PC-9 (cell line): ENCODE results near the gene AOAH. TPM values are rescaled to one million over a fixed set of nuclear protein-coding genes. Genes with fewer than 3 reads are reported as not detected.
"Not testable (repeated sequence)": the region's sequence is repeated elsewhere in the genome, so short reads cannot be mapped to it uniquely, and the experiment has no call there.

Experiments used
- BruUV-seq: library from RNA; stranded (reverse); fragments of 400-500 nt; replicated peaks from 2 replicates; lab custom pipeline; 2021; lab: Mats Ljungman, UMichigan
- CTCF ChIA-PET: fragments of 300-600 bp; sonication (Branson Sonifier 250); formaldehyde crosslinking; loops from one replicate; lab custom pipeline; 2022; ENCODE audit warnings: antibody characterized with exemption; lab: Charles Lee
- POLR2A ChIA-PET: fragments of 300-600 bp; sonication (Branson Sonifier 250); formaldehyde crosslinking; loops from one replicate; lab custom pipeline; 2022; ENCODE audit warnings: antibody characterized with exemption; ENCODE audit not compliant: unreplicated experiment; lab: Charles Lee
- DNase-seq, 2 experiments: peaks; one replicate each; pipeline versions ENCODE4 v3.0.0 to v3.0.0-alpha.2; 2015 to 2022; ENCODE audit warnings: mixed read lengths in 1 of 2
- H2AFZ ChIP-seq: fragments of 200-600 bp; sonication (generic); 2 replicates; pipeline ENCODE4 v1.8.1; 2017; ENCODE audit warnings: antibody characterized with exemption
- H3F3A ChIP-seq: fragments of 200-600 bp; sonication (generic); 2 replicates; pipeline ENCODE4 v1.8.1; 2017; ENCODE audit warnings: antibody characterized with exemption, mild to moderate bottlenecking, low read depth; ENCODE audit not compliant: insufficient read depth
- H3K27ac ChIP-seq: fragments of 200-600 bp; sonication (generic); 2 replicates; pipeline ENCODE4 v1.6.1; 2016; ENCODE audit warnings: mixed run types
- H3K27me3 ChIP-seq: fragments of 200-600 bp; sonication (generic); 2 replicates; pipeline ENCODE4 v1.6.1; 2016; ENCODE audit warnings: low read depth, mixed run types; ENCODE audit not compliant: insufficient read depth
- H3K36me3 ChIP-seq: fragments of 200-600 bp; sonication (generic); 2 replicates; pipeline ENCODE4 v1.6.1; 2016; ENCODE audit warnings: low read depth, mixed run types
- H3K4me1 ChIP-seq: fragments of 200-600 bp; sonication (generic); replicated peaks from 2 replicates; pipeline ENCODE4 v1.6.1; 2016; ENCODE audit warnings: mixed run types; ENCODE audit not compliant: insufficient read depth
- H3K4me2 ChIP-seq: fragments of 200-600 bp; sonication (generic); 2 replicates; pipeline ENCODE4 v1.6.1; 2017; ENCODE audit warnings: mixed run types
- H3K4me3 ChIP-seq: fragments of 200-600 bp; sonication (generic); 2 replicates; pipeline ENCODE4 v1.6.1; 2016; ENCODE audit warnings: mixed run types
- H3K79me2 ChIP-seq: fragments of 200-600 bp; sonication (generic); 2 replicates; pipeline ENCODE4 v1.6.1; 2017; ENCODE audit warnings: low read depth, mixed run types
- H3K9me2 ChIP-seq: fragments of 200-600 bp; sonication (generic); 2 replicates; pipeline ENCODE4 v1.8.1; 2017; ENCODE audit warnings: mild to moderate bottlenecking; ENCODE audit not compliant: insufficient read depth
- H3K9me3 ChIP-seq: fragments of 200-600 bp; sonication (generic); 2 replicates; pipeline ENCODE4 v1.8.1; 2016; ENCODE audit warnings: low read depth; ENCODE audit not compliant: insufficient read depth
- H4K20me1 ChIP-seq: fragments of 200-600 bp; sonication (generic); 2 replicates; pipeline ENCODE4 v1.8.1; 2017; ENCODE audit not compliant: insufficient read depth
- EZH2 ChIP-seq: fragments of 200-600 bp; sonication (generic); IDR thresholded peaks from 2 replicates; pipeline ENCODE4 v1.8.0; 2017; ENCODE audit warnings: antibody characterized with exemption, low read depth
- intact Hi-C: fragments of 100-400 bp; cut with micrococcal nuclease; formaldehyde crosslinking; loops from one replicate; pipeline ENCODE4 v1.10.0; 2022; ENCODE audit not compliant: unreplicated experiment
- total RNA-seq: library from RNA; stranded (reverse); gene quantifications from 2 replicates; pipeline ENCODE4 v1.2.3, GENCODE V29; 2021
- TF ChIP-seq, protein P1 (sequence below): fragments of 200-600 bp; sonication (generic); conservative IDR thresholded peaks from 2 replicates; pipeline ENCODE4 v1.6.1; 2017; ENCODE audit warnings: mixed run types, antibody characterized with exemption, mild to moderate bottlenecking, moderate library complexity

AOAH gene
- total RNA-seq, 1 experiment from 2014 or later, result not detected

GRCh38 chr7:36506130-36506798 is 218.0 kb downstream of the AOAH start:
- no peaks in the 10 kb centered on the region for H3K9me2 ChIP-seq
- no TSS peak for BruUV-seq
- H3K36me3 ChIP-seq, result no peaks in the 10 kb centered on the region
- TF ChIP-seq, protein P1, sequence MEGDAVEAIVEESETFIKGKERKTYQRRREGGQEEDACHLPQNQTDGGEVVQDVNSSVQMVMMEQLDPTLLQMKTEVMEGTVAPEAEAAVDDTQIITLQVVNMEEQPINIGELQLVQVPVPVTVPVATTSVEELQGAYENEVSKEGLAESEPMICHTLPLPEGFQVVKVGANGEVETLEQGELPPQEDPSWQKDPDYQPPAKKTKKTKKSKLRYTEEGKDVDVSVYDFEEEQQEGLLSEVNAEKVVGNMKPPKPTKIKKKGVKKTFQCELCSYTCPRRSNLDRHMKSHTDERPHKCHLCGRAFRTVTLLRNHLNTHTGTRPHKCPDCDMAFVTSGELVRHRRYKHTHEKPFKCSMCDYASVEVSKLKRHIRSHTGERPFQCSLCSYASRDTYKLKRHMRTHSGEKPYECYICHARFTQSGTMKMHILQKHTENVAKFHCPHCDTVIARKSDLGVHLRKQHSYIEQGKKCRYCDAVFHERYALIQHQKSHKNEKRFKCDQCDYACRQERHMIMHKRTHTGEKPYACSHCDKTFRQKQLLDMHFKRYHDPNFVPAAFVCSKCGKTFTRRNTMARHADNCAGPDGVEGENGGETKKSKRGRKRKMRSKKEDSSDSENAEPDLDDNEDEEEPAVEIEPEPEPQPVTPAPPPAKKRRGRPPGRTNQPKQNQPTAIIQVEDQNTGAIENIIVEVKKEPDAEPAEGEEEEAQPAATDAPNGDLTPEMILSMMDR, result no peak
- TF ChIP-seq EZH2, result no peak
- ChIA-PET POLR2A (no interaction called here), CTCF (no interaction called here)
- no peak overlapping the region for H2AFZ ChIP-seq
- peaks cover 89% of the 10 kb centered on the region for H3K27me3 ChIP-seq
- no peaks in the 10 kb centered on the region for H3K79me2 ChIP-seq
- H3K4me1 ChIP-seq, result no peaks in the 10 kb centered on the region
- H3K27ac ChIP-seq, result no peak overlapping the region
- intact Hi-C loops, result no loop called here
- H3F3A ChIP-seq, result no peaks in the 10 kb centered on the region
- no peaks in the 10 kb centered on the region for H3K9me3 ChIP-seq
- DNase-seq, result peak in 1 of 2 experiments; percentile 22
- no peaks in the 10 kb centered on the region for H4K20me1 ChIP-seq
- H3K4me3 ChIP-seq, result no peak overlapping the region
- H3K4me2 ChIP-seq, result no peak overlapping the region

- H3K9me2 ChIP-seq, H3K9me3 ChIP-seq, H3K79me2 ChIP-seq, POLR2A ChIA-PET, H3K4me2 ChIP-seq, DNase-seq, H3K36me3 ChIP-seq, H3K4me3 ChIP-seq, H3K4me1 ChIP-seq, H4K20me1 ChIP-seq, BruUV-seq, H3K27ac ChIP-seq, H3F3A ChIP-seq, CTCF ChIA-PET, intact Hi-C loops, H2AFZ ChIP-seq: not testable (repeated sequence)
- H3K27me3 ChIP-seq, result peaks cover 90% of the 10 kb centered on the region
These were observed 219.7 kb downstream of the AOAH start for GRCh38 chr7:36504617-36505016.

DNA sequence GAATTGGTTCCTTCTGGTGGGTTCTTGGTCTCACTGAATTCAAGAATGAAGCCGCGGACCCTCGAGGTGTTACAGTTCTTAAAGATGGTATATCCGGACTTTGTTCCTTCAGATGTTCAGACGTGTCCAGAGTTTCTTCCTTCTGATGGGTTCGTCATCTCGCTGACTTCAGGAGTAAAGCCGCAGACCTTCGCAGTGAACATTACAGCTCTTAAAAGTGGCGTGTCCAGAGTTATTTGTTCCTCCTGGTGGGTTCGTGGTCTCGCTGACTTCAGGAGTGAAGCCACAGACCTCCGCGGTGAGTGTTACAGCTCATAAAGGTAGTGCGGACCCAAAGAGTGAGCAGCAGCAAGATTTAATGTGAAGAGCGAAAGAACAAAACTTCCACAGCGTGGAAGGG is 220.1 kb downstream of the AOAH start:
- H3K9me3 ChIP-seq, H3K4me3 ChIP-seq, H3F3A ChIP-seq, intact Hi-C loops, POLR2A ChIA-PET, H3K4me1 ChIP-seq, CTCF ChIA-PET, H3K79me2 ChIP-seq, H3K36me3 ChIP-seq, H2AFZ ChIP-seq, H4K20me1 ChIP-seq, BruUV-seq, H3K27ac ChIP-seq, H3K9me2 ChIP-seq, H3K4me2 ChIP-seq: not testable (repeated sequence)
- H3K27me3 ChIP-seq, result peaks cover 90% of the 10 kb centered on the region
- DNase-seq, result peak in 1 of 2 experiments; percentile 19

DNA sequence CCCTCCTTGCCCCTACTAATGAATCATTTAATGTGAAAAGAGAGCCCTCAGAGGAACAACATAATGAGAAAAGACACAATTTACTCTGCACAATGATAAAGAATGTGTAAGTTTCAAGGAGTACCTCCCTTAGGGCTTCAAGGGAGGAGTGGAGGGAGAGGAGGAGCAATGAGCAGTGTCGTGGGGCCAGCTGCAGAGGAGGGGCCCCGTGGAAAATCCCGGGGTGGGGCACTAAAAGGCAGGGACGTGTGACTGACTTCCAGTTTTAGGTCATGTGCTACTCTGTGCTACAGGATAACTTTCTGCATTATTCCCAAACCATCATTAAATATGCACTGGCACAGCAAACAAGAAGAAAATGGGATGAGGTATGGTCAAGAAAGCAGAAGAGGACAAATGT is 226.5 kb downstream of the AOAH start:
- Histone ChIP-seq H3K4me2 (no peak overlapping the region), H3K27ac (no peak overlapping the region), H3K4me1 (no peaks in the 10 kb centered on the region), H3K79me2 (no peaks in the 10 kb centered on the region), H3K36me3 (no peaks in the 10 kb centered on the region), H3K9me3 (no peaks in the 10 kb centered on the region), H2AFZ (no peak overlapping the region), H4K20me1 (no peaks in the 10 kb centered on the region), H3K9me2 (no peaks in the 10 kb centered on the region), H3K4me3 (no peak overlapping the region), H3K27me3 (peaks cover 79% of the 10 kb centered on the region), H3F3A (no peaks in the 10 kb centered on the region)
- POLR2A ChIA-PET, result no interaction called here
- intact Hi-C loops, result no loop called here
- TF ChIP-seq EZH2, result no peak
- TF ChIP-seq, protein P1, result no peak
- CTCF ChIA-PET, result no interaction called here
- DNase-seq, result no peak
- BruUV-seq, result no TSS peak

GRCh38 chr7:36497176-36497575 is 227.1 kb downstream of the AOAH start:
- CTCF ChIA-PET, H3K4me3 ChIP-seq, H3K27ac ChIP-seq, POLR2A ChIA-PET, H3K9me2 ChIP-seq, H3K4me1 ChIP-seq, H3K79me2 ChIP-seq, H3K4me2 ChIP-seq, DNase-seq, intact Hi-C loops, H3K9me3 ChIP-seq, H3K36me3 ChIP-seq, BruUV-seq, H4K20me1 ChIP-seq, H2AFZ ChIP-seq, H3F3A ChIP-seq: not testable (repeated sequence)
- peaks cover 82% of the 10 kb centered on the region for H3K27me3 ChIP-seq
